ENCODE measurements around the gene PTPRO. TPM values are rescaled to one million over a fixed set of nuclear protein-coding genes. Genes with fewer than 3 reads are reported as not detected.

The PTPRO gene
- total RNA-seq = 1 to 10 TPM in 1 of 2 donors, under 1 TPM in 1; 0.37 to 2.3 TPM

DNA sequence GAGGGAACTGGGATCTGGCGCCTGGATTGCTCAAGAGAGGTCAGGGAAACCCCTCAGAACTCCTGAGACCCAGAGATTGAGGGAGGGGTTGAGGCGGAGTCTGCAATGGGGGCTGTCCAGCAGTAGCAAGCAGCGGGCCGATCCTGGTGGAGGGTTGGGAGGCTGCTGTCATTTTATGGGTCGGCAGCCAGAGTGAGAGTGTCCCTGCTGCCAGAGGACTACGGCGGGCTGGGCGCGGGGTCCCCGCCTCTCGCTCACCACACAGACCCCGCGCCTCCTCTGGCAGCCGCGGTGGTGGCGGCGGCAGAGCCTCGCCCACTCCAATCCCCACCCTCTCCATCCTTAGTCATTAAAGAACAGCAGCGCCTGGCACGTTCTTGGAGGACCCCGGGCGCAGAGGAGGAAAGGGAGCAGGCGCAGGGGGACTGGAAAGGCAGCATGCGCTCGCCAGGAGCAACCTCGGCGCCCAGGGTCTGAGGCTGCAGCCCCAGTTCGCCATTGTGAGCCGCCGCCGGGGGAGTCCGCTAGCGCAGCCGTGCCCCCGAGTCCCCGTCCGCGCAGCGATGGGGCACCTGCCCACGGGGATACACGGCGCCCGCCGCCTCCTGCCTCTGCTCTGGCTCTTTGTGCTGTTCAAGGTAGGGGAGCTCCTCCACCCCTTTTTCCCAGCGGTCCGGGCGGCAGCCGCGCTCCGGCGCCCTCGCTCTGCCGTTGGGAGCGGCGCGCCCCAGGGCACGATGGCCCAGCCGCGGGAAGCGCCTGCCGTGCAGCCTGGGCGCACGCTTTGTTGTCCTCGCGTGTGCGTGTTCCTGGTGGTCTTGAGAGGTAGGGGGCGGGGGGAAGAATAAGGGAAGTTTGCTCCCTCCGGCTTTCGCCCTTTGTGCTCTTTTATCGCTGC is at the start of gene PTPRO:
Gene PTPRO (plus strand): TSS at position 345 of the 898 bp plus-strand sequence.
- no peaks in the 10 kb centered on the region for H3K4me1 Mint-ChIP-seq
- no peak within 1 kb of the TSS for H3K27ac Mint-ChIP-seq
- ATAC-seq (replicated peaks) = no peak
- no peaks in the 10 kb centered on the region for H3K36me3 Mint-ChIP-seq (ENCODE audit: low read depth)
- no peaks in the 10 kb centered on the region for H3K9me3 Mint-ChIP-seq
- H3K27me3 Mint-ChIP-seq = peaks cover 35% of the 10 kb centered on the region
- no peak within 1 kb of the TSS for H3K4me3 Mint-ChIP-seq

DNA sequence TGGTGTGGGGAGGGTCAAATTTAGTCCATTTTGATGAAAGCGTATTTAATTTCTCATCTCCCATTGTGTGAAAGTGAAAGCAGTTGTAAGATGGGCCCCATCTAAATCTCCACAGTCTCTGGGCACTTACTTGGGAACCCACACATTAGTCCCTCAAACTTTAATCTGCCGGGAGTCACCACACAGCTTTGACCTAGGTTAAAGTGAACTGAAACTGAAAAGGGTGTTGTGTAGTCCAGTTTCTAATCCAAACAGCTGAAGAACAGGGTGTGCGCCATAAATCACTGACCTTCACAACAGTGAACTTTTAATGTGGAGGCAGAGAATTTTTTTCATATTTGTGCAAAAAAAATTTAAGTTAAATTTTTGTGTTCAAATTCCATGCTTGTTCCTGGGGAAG is 48.4 kb upstream of the PTPRO start:
- Mint-ChIP-seq H3K4me3 (no peak overlapping the region), H3K27me3 (peaks cover 11% of the 10 kb centered on the region), H3K4me1 (no peaks in the 10 kb centered on the region), H3K27ac (no peak overlapping the region), H3K9me3 (no peaks in the 10 kb centered on the region), H3K36me3 (ENCODE audit: low read depth) (no peaks in the 10 kb centered on the region)
- ATAC-seq (replicated peaks) = no peak

DNA sequence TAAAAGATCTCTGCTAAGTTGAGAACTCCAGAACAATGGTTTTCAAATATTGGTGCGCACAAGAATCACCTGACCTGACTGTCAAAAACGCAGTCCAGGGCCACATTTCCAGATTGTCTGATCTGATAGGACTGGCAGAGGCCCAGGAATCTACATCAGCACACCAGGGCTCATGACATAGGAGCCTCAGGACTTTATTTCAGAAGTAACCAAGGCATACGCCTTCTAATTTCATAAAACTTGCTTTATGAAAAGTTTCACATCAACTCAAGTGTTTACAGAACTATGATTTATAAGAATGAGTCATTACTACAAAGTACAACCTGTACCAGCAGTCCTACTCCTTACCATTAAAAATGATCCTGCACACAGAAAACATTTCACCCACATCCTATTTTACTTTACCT is 47.7 kb upstream of the PTPRO start:
- peak; percentile 54 for ATAC-seq (replicated peaks)
- Mint-ChIP-seq H3K27me3 (peaks cover 13% of the 10 kb centered on the region), H3K27ac (no peak overlapping the region), H3K9me3 (no peaks in the 10 kb centered on the region), H3K4me3 (no peak overlapping the region), H3K4me1 (no peaks in the 10 kb centered on the region), H3K36me3 (ENCODE audit: low read depth) (no peaks in the 10 kb centered on the region)

DNA sequence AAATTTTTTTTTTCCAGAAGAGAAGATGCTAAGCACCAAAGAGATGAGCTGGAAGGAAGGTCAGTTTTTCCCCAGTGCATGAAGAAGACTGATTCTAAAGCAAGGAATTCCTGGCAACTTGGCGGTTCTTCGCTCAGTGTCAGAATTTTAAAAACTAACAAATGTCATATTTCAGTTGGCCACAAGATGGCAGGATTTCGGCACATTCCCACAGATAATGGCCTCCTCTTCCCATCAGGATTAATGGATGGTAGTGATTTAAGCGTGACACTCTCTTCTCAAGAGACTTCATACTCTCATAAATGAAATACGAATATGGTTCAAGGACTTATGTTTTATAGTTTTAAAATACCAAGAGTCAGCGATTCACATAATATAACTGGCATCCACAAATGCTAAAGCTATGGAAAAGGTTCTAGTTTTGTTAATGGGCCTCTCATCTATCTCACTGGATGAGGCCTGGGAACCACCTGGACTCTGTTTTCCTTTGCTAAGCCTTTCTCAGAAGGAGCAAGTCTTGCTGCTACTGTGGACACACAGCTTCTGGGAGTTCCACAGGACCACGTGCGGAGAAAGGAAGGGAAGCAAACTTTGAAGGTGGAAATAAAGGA is 46.1 kb upstream of the PTPRO start:
- H3K36me3 Mint-ChIP-seq (ENCODE audit: low read depth) = no peaks in the 10 kb centered on the region
- peaks cover 11% of the 10 kb centered on the region for H3K27me3 Mint-ChIP-seq
- no peaks in the 10 kb centered on the region for H3K4me1 Mint-ChIP-seq
- no peak overlapping the region for H3K4me3 Mint-ChIP-seq
- ATAC-seq (replicated peaks) = no peak
- no peak overlapping the region for H3K27ac Mint-ChIP-seq
- no peaks in the 10 kb centered on the region for H3K9me3 Mint-ChIP-seq

DNA sequence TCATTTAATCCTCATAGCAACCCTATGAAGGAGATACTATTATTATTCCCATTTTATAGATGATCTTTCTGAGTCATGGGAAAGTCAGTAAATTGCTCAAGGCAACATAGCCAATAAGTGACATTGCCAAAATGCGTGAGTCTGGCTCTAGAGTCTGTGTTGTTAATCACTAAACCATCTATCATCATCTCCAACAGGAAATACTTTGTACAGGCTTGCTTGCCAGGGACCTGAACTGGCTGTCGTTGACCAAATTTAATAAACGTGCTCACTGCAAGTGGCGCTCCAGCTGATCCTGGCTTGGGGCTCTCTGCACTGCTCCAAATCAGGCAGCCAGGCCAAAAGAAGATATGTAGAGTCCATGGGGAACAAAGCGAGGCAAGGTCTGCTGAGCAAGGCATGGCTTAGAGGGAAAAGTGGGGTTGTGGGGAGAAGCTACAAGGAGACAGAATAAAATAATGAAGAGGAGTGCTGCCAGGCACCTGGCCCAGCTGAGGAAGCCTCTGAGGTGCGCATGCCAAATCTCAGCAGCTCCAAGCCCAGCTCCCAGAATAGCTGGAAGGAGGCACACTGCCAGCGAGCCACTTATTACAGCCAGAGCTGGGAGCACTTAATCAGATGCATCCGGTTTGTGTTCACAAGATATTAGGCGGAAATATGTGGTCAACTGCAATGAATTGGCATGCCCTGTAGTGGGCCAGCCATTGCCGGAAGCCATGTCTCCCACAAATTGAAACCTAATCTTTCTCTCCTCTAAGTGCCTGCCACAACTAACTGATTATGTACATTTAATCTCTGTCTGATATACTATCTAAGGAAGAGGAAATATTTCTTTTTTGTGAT is 43.3 kb upstream of the PTPRO start:
- no peaks in the 10 kb centered on the region for H3K4me1 Mint-ChIP-seq
- no peak overlapping the region for H3K4me3 Mint-ChIP-seq
- no peaks in the 10 kb centered on the region for H3K36me3 Mint-ChIP-seq (ENCODE audit: low read depth)
- H3K27ac Mint-ChIP-seq = no peak overlapping the region
- no peaks in the 10 kb centered on the region for H3K9me3 Mint-ChIP-seq
- H3K27me3 Mint-ChIP-seq = peaks cover 7% of the 10 kb centered on the region
- peak; percentile 34 for ATAC-seq (replicated peaks)

DNA sequence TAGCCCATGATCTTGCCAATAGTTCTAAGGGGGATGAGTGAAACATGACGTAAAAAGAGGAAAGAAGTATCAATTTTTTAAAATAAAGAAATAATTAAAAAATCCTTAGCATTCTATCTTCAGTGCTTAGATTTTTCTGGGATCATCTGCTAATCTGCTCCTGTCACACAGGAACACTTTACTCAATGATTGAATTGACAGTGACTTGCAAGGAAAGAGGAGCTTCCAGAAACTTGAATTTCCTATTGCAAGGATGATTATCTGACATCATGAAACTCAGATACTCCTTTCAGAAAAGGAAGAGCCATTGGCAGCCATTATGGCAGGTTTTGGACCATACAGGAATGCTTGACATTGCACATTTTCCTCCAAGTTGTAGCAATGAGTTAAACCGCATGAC is 41.4 kb upstream of the PTPRO start:
- Mint-ChIP-seq H3K27ac (no peak overlapping the region), H3K4me1 (no peaks in the 10 kb centered on the region), H3K36me3 (ENCODE audit: low read depth) (no peaks in the 10 kb centered on the region), H3K4me3 (no peak overlapping the region), H3K9me3 (no peaks in the 10 kb centered on the region), H3K27me3 (peaks cover 7% of the 10 kb centered on the region)
- ATAC-seq (replicated peaks) = no peak

DNA sequence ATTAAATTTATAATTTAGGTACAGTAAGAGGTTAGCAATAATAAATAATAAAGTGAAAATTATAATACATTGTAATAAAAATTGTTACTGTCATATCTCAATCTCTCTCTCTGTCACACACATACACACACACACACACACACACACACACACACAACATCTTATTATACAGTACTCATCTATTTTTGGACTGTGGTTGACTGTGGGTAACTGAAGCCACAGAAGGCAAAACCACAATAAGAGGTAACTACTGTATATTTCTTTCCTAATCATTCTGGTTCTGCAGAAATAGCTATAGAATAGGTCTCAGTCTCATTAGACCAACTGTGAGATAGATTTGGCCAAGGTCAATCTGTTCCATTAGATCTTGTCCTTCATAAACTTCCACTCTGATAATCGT is 33.1 kb upstream of the PTPRO start:
- Mint-ChIP-seq H3K4me3 (no peak overlapping the region), H3K4me1 (no peaks in the 10 kb centered on the region), H3K36me3 (ENCODE audit: low read depth) (no peaks in the 10 kb centered on the region), H3K27ac (no peak overlapping the region), H3K9me3 (no peaks in the 10 kb centered on the region), H3K27me3 (peaks cover 8% of the 10 kb centered on the region)
- no peak for ATAC-seq (replicated peaks)

DNA sequence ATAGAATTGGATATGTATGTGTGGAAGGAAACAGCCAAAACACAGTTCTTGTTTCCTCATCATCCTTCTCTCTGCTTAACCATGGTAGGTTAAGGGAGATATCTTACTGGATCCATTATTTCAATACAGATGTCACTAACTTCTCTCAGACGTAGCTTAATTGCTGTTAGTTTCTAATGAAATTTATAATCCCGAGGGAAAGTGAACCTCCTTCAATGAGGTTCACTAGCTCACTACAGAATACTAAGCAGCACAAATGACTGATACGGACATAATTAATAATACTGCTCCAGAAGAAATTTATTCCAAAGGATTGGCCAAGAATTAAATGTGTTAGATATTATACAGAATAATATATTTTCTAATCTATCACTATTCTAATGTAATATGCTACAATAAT is 28.6 kb upstream of the PTPRO start:
- H3K27ac Mint-ChIP-seq = no peak overlapping the region
- ATAC-seq (replicated peaks) = no peak
- no peaks in the 10 kb centered on the region for H3K36me3 Mint-ChIP-seq (ENCODE audit: low read depth)
- H3K4me3 Mint-ChIP-seq = no peak overlapping the region
- no peaks in the 10 kb centered on the region for H3K4me1 Mint-ChIP-seq
- no peaks in the 10 kb centered on the region for H3K9me3 Mint-ChIP-seq
- H3K27me3 Mint-ChIP-seq = peaks cover 5% of the 10 kb centered on the region

DNA sequence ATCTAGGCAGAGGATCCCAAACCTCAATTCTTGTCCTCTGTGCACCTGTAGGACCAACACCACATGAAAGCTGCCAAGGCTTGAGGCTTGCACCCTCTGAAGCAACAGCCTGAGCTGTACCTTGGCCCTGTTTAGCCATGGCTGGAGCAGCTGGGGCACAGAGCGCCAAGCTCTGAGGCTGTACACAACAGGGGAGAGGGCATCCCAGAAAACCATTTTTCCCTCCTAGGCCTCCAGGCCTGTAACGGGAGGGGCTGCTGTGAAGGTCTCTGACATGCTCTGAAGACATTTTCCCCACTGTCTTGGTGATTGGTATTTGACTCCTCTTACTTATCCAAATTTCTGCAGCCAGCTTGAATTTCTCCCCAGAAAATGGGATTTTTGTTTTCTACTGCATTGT is 22.4 kb upstream of the PTPRO start:
- H3K27me3 Mint-ChIP-seq = peaks cover 9% of the 10 kb centered on the region
- H3K9me3 Mint-ChIP-seq = no peaks in the 10 kb centered on the region
- no peak for ATAC-seq (replicated peaks)
- no peak overlapping the region for H3K27ac Mint-ChIP-seq
- no peaks in the 10 kb centered on the region for H3K36me3 Mint-ChIP-seq (ENCODE audit: low read depth)
- no peak overlapping the region for H3K4me3 Mint-ChIP-seq
- no peaks in the 10 kb centered on the region for H3K4me1 Mint-ChIP-seq

DNA sequence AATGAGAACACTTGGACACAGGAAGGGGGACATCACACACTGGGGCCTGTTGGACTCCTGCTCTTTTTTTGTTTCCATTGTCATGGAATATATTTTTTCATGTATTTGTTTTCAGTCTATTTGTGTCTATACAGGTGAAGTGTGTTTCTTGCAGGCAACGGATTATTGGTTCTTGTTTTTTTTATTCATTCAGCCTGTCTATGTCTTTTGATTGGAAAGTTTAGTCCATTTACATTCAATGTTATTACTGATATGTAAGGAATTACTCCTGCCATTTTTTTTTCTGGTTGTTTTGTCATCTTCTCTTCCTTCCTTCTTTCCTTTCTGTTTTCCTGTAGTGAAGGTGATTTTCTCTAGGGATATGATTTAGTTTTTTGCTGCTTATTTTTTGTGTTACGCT is 18.0 kb upstream of the PTPRO start:
- no peak overlapping the region for H3K4me3 Mint-ChIP-seq
- H3K27me3 Mint-ChIP-seq = peaks cover 4% of the 10 kb centered on the region
- H3K27ac Mint-ChIP-seq = no peak overlapping the region
- H3K4me1 Mint-ChIP-seq = no peaks in the 10 kb centered on the region
- no peak for ATAC-seq (replicated peaks)
- no peaks in the 10 kb centered on the region for H3K36me3 Mint-ChIP-seq (ENCODE audit: low read depth)
- no peaks in the 10 kb centered on the region for H3K9me3 Mint-ChIP-seq

DNA sequence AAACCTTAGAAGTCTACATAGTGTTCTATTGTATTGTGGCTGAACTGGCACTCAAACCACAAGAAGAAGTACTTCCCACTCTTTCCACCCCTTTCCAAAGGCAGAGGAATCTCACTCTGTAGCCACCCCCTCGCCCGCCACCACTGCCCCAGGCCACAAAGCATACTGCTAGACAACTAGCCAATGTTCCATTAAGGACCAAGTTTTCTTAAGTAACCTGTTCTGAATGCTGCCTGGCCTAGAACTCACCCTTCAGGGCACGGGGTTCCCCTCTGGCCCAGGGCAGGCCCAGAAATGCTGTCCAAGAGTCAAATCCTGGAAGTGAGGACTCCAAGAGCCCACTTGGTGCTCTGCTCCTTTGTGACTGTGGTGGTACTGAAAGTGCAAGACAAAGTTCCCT is 15.7 kb upstream of the PTPRO start:
- H3K4me3 Mint-ChIP-seq = no peak overlapping the region
- H3K27me3 Mint-ChIP-seq = no peaks in the 10 kb centered on the region
- H3K27ac Mint-ChIP-seq = no peak overlapping the region
- no peaks in the 10 kb centered on the region for H3K36me3 Mint-ChIP-seq (ENCODE audit: low read depth)
- no peaks in the 10 kb centered on the region for H3K9me3 Mint-ChIP-seq
- no peaks in the 10 kb centered on the region for H3K4me1 Mint-ChIP-seq
- ATAC-seq (replicated peaks) = no peak

DNA sequence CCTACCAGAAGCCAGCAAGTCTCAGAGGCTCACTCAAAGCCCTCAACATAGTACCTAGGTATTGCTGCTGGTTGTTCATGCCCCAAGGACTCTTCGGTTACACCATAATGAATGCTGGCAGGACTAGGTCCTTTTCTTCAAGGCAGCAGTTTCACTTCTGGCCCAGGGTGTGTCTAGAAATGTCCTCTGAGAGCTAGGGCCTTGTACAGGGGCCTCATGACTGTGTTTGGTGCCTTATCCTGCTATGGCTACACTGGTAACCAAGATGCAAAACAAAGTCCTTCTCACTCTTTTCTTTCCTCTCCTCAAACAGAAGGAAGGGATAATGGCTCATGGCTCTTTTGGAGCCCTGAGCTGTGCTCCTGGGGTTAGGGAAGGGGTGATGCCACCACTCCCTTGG is 15.2 kb upstream of the PTPRO start:
- Mint-ChIP-seq H3K4me1 (no peaks in the 10 kb centered on the region), H3K27me3 (no peaks in the 10 kb centered on the region), H3K36me3 (ENCODE audit: low read depth) (no peaks in the 10 kb centered on the region), H3K9me3 (no peaks in the 10 kb centered on the region), H3K27ac (no peak overlapping the region), H3K4me3 (no peak overlapping the region)
- no peak for ATAC-seq (replicated peaks)

DNA sequence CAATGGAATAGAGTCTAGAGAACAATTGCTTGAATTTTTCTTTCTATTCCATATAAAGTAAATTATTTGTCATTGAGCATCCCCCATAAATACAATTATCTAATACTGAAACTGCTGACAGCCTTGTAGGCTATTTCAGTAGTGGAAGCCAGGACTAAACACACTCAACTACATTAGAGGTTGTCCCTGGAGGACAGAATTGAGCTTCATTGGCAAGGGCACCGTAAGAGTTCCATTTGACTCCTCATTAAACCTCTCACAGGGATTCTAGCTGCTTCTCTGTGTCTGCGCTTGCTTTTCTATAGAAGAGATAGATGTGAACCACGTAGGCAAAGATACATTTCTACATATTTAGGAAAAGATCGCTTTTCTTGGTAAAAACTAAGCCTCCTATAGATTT is 3.5 kb upstream of the PTPRO start:
- ATAC-seq (replicated peaks) = no peak
- Mint-ChIP-seq H3K36me3 (ENCODE audit: low read depth) (no peaks in the 10 kb centered on the region), H3K27me3 (peaks cover 22% of the 10 kb centered on the region), H3K4me1 (no peaks in the 10 kb centered on the region), H3K9me3 (no peaks in the 10 kb centered on the region), H3K4me3 (no peak overlapping the region), H3K27ac (no peak overlapping the region)

DNA sequence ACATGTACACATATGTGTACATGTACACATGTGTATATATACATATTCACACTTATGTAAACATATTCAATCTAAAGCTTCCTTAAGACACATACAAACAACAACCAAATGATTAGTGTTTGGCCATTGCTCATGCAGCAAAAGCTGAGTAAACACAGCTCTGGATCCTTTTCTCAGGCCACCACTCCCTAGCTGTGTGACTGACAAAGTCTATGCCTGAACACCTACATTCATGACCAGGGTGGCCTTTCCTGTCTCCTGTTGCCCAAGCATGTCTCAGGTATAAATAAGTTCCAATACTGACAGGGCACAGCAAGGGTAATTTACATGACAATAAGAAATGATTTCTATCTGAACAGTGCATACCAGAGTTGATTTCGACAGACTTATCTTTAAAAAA is 1.4 kb upstream of the PTPRO start:
- ATAC-seq (replicated peaks) = no peak
- Mint-ChIP-seq H3K36me3 (ENCODE audit: low read depth) (no peaks in the 10 kb centered on the region), H3K27ac (no peak overlapping the region), H3K4me1 (no peaks in the 10 kb centered on the region), H3K9me3 (no peaks in the 10 kb centered on the region), H3K4me3 (no peak overlapping the region), H3K27me3 (peaks cover 29% of the 10 kb centered on the region)

DNA sequence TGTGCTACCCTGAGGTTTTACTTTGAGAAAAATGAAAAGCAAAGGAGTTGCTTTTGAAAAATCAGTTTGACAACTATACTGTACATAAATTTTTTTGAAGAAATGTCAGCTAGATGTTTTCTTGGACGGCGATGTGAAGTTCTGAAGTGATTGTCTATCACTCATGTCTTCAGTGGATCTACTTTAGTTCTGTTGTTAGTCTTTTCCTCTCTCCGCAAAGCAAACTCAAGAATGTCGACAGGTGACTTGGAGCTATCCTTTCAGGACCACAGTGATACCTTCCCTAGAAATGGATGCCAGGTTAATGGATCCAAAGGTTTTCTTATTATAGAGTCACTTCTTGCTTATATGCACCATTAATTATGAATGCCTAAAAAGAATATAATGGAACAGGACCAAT is 1.2 kb downstream of the PTPRO start:
- Mint-ChIP-seq H3K4me1 (no peaks in the 10 kb centered on the region), H3K27me3 (peaks cover 37% of the 10 kb centered on the region)

More for the DNA sequence above, 1.2 kb downstream of the PTPRO start:
- H3K9me3 Mint-ChIP-seq = no peaks in the 10 kb centered on the region
- H3K4me3 Mint-ChIP-seq = no peak overlapping the region
- H3K36me3 Mint-ChIP-seq (ENCODE audit: low read depth) = no peaks in the 10 kb centered on the region
- no peak for ATAC-seq (replicated peaks)
- no peak overlapping the region for H3K27ac Mint-ChIP-seq
